Activated T-helper 1 cell treated with Interleukin-2 at 50 U/mL for 16 hours (primary cell): ENCODE measurements around the gene ARID1B.

Experiments used
- DNase-seq: peaks from one replicate; pipeline ENCODE4 v3.0.0-alpha.2; 2020; ENCODE audit warnings: low read depth

Gene ARID1B

DNA sequence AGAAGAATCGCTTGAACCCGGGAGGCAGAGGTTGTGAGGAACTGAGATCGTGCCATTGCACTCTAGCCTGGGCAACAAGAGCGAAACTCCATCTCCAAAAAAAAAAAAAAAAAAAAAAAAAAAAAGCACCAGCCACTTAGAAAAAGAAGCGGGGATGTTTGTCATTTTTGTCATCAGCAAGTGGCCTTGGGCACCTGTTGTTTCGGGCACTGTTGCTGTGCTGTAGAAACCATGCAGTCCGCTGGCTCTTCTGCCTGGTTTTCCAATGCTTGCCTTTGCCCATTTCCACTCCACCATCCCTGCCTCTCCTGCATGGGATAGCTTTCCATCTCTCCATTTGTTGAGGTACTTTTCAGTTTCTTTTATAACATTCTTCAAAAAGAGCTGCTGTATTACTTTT lies 129.3 kb downstream of the ARID1B start:
- DNase-seq = no peak

DNA sequence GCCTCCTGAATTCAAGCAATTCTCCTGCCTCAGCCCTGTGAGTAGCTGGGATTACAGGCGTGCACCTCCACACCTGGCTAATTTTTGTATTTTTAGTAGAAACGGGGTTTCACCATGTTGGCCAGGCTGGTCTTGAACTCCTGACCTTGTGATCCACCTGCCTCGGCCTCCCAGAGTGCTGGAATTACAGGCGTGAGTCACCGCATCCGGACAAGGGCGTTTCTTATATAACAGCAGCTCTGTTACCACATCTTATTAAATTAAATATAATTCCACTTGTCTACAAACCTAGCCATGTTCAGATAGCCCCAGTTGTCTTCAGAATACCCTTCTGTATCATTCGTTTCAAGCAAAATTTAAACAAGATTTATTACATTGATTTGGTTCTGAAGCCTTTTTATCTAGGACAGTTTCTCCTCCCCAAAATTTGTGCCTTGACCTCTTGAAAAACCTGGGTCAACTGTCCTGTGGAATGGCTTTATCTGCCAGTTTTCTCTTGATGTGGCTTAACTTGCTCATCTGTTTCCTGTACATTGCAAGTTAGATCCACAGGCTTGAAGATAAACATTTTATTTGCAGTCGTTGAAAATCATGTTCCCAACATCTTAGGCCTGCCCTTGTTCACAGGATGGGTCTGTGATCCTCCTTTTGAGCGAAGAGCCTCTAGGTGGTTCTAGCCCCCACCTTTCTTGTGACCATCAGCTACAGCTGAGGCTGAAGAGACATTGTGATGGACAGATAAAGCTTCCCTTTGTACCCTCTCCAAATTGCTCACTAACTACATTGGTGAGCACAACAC lies 132.2 kb downstream of the ARID1B start:
- no peak for DNase-seq

GRCh38 chr6:156910011-156910334 lies 132.8 kb downstream of the ARID1B start:
- no peak for DNase-seq

DNA sequence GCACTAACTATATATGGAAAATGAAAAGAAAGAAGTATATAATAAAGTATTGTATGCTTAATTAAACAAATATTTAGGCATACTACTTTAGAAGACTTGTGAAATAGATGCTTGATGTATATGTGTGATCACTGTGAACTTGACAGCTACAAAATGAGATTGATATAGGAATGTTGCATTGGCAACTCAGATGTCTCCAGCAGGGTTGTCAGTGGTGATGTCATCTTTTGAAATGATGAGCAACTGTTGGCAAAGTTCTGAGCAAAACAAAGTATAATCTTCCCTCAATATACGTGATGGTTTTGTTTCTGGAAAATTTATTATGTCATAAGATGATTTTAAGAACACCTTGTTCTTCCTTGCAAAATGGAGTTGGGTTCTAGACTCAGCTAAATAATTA lies 133.8 kb downstream of the ARID1B start:
- DNase-seq = no peak

DNA sequence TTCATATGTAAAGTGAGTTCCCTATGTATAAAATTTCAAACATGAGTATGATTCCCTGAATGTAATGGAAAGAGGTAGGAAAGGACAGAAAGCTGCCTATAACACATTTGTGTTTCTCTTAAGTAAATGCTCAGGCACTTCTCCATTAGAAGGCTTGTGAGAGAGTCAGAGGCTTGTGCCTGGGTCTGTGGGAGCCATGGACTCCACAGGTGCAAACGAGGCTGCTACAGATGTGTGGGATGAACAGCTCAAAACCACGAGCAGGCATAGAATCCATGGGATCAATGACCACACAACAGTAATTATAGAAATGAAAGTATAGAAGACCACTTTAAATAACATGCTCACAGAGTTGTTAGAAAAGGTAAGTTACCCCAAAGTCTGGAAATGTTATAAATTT lies 134.4 kb downstream of the ARID1B start:
- DNase-seq = no peak

GRCh38 chr6:156912431-156912830 lies 135.3 kb downstream of the ARID1B start:
- no peak for DNase-seq

DNA sequence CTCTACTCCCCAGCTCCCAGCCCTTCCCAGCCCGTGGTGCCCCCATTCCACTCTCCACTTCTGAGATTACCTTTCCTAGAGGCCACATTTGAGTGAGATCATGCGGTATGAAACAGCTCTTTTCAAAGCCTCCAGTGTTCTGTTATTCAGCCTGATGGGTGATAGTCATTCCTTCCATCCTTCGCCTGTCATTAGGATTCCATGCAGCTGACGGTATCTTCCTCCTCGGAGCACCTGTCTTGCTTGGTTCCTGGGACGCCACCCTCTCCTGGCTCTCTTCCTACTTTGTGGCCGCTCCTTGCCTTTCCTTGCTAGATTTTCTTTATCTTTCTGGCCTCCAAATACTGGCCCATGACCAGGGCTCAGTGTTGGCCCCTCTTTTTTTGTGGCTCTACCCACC lies 137.0 kb downstream of the ARID1B start:
- DNase-seq = no peak

DNA sequence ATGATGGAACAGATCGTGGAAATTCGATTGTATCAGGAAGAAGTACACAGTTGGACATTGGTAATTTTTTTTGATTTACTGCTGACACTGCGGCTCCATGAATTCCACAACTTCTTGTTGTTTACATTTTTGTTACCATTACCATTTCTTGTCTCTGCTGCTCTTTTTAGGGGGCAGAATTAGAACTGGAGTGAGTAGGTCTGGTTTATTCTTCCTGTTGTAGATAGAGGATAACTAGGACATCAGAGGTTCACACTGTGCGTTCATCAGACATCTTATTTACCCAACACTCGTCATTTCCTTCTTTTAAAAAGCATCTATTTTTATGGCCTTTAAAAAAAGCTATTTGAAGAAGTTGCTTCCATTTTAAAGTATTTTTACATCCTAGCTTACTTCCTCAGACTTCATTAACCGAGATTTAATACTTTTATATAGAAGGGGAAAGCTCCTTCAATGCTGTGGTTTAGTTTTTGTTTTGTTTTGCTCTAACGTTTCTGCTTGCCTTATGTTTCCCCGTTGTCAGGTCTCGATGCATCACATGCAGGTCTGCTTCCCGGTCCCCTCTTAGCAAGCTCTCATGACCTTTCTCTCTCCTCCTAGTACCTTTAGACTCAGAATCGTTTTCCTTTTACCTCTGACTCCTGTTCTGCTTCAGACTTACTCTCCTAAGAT lies 139.1 kb downstream of the ARID1B start:
- no peak for DNase-seq

- DNase-seq = no peak
Measured at GRCh38 chr6:156917213-156917612, 140.0 kb downstream of the ARID1B start.

- no peak for DNase-seq
Measured at GRCh38 chr6:156918647-156919046, 141.5 kb downstream of the ARID1B start.

- no peak for DNase-seq
Measured at GRCh38 chr6:156919370-156919769, 142.2 kb downstream of the ARID1B start.

- no peak for DNase-seq
Measured at GRCh38 chr6:156919814-156920369, 142.7 kb downstream of the ARID1B start.

- DNase-seq = no peak
Measured at GRCh38 chr6:156924246-156924645, 147.1 kb downstream of the ARID1B start.

GRCh38 chr6:156925026-156925425 lies 147.8 kb downstream of the ARID1B start:
- no peak for DNase-seq

DNA sequence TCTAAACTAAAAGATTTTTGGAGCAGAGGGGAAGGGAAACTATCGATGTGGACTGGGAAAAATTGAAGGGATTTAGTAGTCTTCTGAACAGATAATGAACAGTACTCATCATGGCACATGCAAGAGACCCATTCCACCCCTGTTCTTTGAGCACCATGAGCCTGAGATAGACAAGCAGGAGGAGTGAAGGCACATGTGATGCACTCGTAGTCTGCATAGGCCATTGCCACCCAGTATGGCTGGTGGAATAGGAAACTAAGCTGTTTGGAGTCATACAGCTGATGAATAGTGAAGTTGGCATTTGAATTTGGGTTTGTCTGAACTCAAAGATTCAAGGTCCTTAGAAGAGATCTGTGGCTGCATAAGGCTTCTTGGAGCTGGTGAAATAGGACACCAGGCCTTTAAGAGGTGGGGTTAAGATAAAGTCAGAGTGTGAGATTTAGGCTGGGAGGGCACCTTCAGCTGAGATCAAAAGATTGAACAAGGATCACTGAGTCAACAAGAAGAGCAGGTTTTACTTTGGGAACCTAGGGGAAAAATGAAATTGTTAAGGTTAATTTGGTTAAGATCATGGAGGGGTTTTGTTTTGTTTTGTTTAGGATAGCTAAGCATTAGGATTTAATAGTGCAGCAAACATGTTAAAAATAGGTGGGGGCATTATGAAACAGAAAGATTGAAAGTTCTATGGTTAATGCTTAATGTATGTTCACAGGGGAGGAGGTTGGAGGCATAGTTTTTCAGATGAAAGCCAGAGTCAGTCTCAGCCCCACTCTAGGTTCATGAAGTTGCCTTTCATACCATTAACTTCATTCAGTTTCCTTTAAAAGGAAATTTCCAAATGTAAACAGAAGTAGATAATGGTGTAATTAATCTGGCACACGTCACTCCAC lies 148.8 kb downstream of the ARID1B start:
- DNase-seq = no peak

- DNase-seq = no peak
Measured at GRCh38 chr6:156928126-156928525, 150.9 kb downstream of the ARID1B start.

DNA sequence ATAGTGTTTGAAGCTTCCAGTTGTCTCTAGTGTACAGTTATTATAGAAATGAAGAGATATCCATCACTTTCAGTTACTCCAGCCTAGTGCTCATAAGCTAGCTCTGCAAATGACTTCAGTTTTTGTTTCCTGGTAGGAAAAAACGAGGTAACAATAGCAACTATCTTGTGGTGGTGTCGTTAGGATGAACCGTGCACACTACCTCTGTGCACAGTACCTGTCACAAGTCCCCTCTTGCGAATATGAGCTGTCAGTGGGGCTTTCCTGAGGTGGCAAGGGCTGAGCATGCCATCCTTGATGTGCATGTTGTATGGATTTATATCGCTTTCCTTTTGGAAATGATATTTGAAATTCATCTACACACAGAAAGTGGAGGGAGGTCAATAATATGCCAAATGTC lies 151.8 kb downstream of the ARID1B start:
- no peak for DNase-seq

GRCh38 chr6:156931283-156931682 lies 154.1 kb downstream of the ARID1B start:
- DNase-seq = no peak

DNA sequence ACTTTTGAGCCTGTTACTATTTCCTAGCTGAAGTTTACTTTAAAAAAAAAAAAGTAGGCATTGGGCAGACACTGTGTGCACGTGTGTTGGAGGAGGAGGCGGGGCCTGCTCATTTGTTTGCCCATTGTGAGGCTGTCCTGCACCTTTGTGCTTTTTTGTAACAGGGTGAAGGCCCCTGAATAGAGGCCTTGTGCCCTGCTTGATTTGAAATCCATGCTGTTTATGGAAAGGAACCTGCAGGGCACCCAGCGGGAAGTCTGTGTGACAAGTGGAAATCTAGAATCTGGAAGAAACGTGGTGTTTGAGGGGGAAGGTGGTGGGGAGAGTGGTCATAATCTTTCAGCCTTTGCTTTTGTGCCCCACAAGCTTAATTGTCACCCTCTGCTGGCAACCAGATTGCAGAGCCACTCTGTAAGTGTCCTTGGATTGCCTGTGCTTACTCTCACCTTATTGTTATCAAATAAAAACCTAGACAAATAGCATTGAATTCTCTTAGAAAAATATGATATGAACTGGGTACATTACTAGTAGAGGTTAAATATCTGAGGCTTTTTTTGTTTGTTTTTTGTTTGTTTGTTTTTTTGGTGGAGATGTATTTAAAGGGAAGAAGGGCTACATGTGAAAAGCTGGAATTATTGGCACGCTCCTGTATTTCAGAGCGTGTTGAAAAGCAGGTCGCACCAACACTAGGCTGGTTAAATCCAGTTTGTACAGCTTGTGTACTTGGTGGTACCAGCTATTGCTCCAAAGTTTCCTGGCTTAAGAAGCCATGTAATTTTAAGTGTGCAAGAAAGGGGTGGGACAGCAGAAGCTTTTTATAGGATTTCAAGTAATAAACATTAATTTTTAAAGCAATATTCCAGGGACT lies 156.3 kb downstream of the ARID1B start:
- DNase-seq = no peak

DNA sequence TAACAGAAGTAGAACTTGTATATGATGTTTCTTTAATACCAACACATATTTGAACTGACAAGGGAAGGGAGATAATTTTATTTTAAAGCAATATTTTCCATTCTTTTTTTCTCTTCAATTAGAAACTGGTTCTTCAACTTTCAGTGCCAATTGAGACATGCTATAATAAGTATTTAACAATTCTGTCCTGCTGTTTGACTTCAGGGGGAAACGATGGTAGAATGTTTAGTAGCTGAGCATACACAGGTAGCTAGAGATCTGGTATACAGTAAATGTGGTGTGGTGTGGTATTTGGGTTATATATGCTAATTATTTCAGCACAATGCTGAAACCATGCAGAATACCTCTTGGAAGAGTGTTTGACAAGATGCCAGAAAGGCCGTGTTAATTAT lies 156.9 kb downstream of the ARID1B start:
- DNase-seq = no peak

DNA sequence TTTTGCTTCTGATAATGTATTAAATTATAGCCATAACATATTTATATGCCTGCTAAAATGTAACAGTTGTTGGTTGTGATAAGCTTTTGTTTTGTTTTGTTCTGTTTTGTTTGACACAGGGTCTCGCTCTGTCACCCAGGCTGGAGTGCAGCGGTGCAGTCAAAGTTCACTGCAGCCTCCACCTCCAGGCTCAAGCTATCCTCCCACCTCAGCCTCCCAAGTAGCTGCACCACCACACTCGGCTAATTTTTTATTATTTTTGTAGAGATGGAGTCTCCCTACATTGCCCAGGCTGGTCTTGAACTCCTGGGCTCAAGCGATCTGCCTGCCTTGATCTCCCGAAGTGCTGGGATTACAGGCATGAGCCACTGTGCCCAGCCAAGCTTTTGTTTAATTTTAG lies 157.8 kb downstream of the ARID1B start:
- DNase-seq = no peak

DNA sequence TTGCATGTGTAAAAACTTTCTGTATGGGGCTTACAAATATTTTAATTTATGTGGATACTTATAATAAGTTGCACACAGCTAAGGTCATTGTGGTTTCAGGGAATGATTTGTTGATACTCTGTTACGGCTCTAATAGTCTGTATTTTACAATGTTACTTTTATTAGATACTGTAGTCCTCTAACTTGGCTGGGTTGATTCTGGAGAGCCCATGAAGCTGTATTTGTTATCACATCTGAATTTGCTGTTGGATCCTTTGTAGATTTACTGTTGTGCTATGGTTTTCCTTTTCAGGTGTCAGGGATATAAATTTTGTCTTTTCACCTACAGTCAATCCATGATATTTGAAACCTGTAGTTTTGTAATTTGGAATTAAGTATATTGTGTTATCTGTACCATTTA lies 161.0 kb downstream of the ARID1B start:
- no peak for DNase-seq
